ENCODE data around the gene PSMB8.
"Not testable (repeated sequence)": the region's sequence is repeated elsewhere in the genome, so short reads cannot be mapped to it uniquely, and the experiment has no call there.

PSMB8 gene

DNA sequence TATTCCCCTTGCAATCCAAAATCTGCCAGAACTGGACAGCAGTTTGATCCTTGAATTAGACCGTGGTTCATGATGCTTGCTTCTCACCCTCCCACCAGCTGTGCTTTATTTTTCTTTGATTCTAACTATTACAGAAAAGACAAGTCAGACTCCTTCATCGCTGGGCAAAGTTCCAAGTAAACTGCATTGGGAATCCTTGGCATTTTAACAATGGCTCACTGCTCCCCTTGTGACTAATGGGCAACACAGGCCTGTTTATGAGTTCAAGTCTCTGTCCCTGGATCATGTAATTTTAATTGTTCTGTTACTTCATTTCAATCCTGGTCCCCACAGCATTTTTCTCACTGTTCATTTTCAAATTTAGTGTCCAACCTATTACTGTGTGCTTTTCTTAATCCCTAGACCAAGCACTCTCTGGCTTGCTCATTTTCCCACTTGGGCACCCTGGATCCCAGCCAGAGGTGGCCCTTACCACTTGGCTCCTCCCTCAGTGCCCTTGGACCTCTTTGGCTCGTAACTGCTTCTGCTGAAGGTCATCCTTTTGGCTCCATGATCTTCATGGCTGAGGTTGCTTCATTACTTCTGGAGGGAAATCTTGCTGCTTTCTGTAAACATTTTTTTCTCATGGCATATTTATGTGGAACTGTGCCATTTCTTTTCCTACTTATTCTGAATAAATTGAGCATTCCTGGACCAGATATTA lies 43.0 kb upstream of the PSMB8 start:
- Mint-ChIP-seq H3K9me3 (no peaks in the 10 kb centered on the region), H3K4me1 (peaks cover 14% of the 10 kb centered on the region), H3K4me3 (no peak overlapping the region), H3K27ac (no peak overlapping the region), H3K36me3 (ENCODE audit: low read depth) (no peaks in the 10 kb centered on the region), H3K27me3 (ENCODE audit: low read depth, poor library complexity) (peaks cover 32% of the 10 kb centered on the region)
- no peak for TF ChIP-seq CTCF (IDR thresholded peaks at IDR 0.05)
- no peak for DNase-seq

- Mint-ChIP-seq H3K4me1 (peaks cover 14% of the 10 kb centered on the region), H3K27me3 (ENCODE audit: low read depth, poor library complexity) (peaks cover 32% of the 10 kb centered on the region), H3K4me3 (no peak overlapping the region), H3K27ac (no peak overlapping the region), H3K36me3 (ENCODE audit: low read depth) (no peaks in the 10 kb centered on the region), H3K9me3 (no peaks in the 10 kb centered on the region)
- peak; percentile 54 for TF ChIP-seq CTCF (IDR thresholded peaks at IDR 0.05)
- DNase-seq: no peak
Observed at GRCh38 chr6:32885698-32886286, 41.9 kb upstream of the PSMB8 start.

DNA sequence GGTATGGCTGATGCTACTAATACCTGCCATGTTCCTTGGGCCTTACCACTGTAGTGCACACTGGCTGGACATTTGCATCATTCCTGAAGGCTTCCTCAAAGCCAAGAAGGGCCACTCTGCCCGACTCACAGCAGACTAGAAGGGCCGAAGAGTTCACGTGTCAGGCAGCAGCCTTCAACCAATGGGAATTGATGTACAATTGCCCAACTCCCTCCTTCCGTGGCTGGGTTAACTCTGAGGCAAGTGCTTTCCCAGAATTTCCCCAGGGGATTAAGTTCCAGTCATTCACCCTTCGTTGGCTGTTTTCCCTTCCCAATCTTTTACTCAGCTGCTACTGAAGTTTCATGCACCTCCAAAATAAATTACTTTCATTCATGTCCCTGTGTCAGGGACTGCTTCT lies 39.9 kb upstream of the PSMB8 start:
- Mint-ChIP-seq H3K36me3 (ENCODE audit: low read depth) (no peaks in the 10 kb centered on the region), H3K27ac (no peak overlapping the region), H3K4me1 (peaks cover 14% of the 10 kb centered on the region), H3K4me3 (no peak overlapping the region), H3K27me3 (ENCODE audit: low read depth, poor library complexity) (peaks cover 32% of the 10 kb centered on the region), H3K9me3 (peaks cover 5% of the 10 kb centered on the region)
- no peak for TF ChIP-seq CTCF (IDR thresholded peaks at IDR 0.05)
- DNase-seq: no peak

- peaks cover 14% of the 10 kb centered on the region for H3K4me1 Mint-ChIP-seq
- no peaks in the 10 kb centered on the region for H3K36me3 Mint-ChIP-seq (ENCODE audit: low read depth)
- H3K4me3 Mint-ChIP-seq: no peak overlapping the region
- peaks cover 7% of the 10 kb centered on the region for H3K9me3 Mint-ChIP-seq
- no peak for DNase-seq
- no peak for TF ChIP-seq CTCF (IDR thresholded peaks at IDR 0.05)
- peaks cover 29% of the 10 kb centered on the region for H3K27me3 Mint-ChIP-seq (ENCODE audit: low read depth, poor library complexity)
- H3K27ac Mint-ChIP-seq: no peak overlapping the region
Observed at GRCh38 chr6:32882879-32883250, 39.0 kb upstream of the PSMB8 start.

- H3K36me3 Mint-ChIP-seq (ENCODE audit: low read depth); H3K27ac Mint-ChIP-seq; DNase-seq; H3K9me3 Mint-ChIP-seq; H3K4me3 Mint-ChIP-seq: not testable (repeated sequence)
- Mint-ChIP-seq H3K4me1 (peaks cover 14% of the 10 kb centered on the region), H3K27me3 (ENCODE audit: low read depth, poor library complexity) (peaks cover 28% of the 10 kb centered on the region)
Observed at GRCh38 chr6:32880962-32881361, 37.1 kb upstream of the PSMB8 start.

- H3K4me3 Mint-ChIP-seq: no peak overlapping the region
- H3K27me3 Mint-ChIP-seq (ENCODE audit: low read depth, poor library complexity): peaks cover 31% of the 10 kb centered on the region
- no peak for TF ChIP-seq CTCF (IDR thresholded peaks at IDR 0.05)
- no peak overlapping the region for H3K27ac Mint-ChIP-seq
- H3K36me3 Mint-ChIP-seq (ENCODE audit: low read depth): no peaks in the 10 kb centered on the region
- no peak for DNase-seq
- H3K9me3 Mint-ChIP-seq: peaks cover 9% of the 10 kb centered on the region
- H3K4me1 Mint-ChIP-seq: peaks cover 14% of the 10 kb centered on the region
Observed at GRCh38 chr6:32879691-32880090, 35.8 kb upstream of the PSMB8 start.
